Neural cell (in vitro differentiated cells): ENCODE data around the gene ARHGEF2. TPM values are rescaled to one million over a fixed set of nuclear protein-coding genes. Genes with fewer than 3 reads are reported as not detected.

Experiments
- H2AFZ ChIP-seq: fragments of 200-600, 300-800 bp; sonication (generic), shearing (Covaris generic); 2 replicates; pipeline ENCODE4 v1.6.0; 2014; ENCODE audit warnings: low read depth, mild to moderate bottlenecking, antibody characterized with exemption, low read length, moderate library complexity
- H3F3A ChIP-seq: fragments of 200-600 bp; shearing (Covaris generic); 2 replicates; pipeline ENCODE4 v1.6.1; 2016; ENCODE audit warnings: mild to moderate bottlenecking, moderate library complexity, mixed read lengths, antibody characterized with exemption, low read length; ENCODE audit not compliant: insufficient read depth, poor library complexity, severe bottlenecking
- H3K27ac ChIP-seq: fragments of 200-600, 300-800 bp; sonication (generic), shearing (Covaris generic); 2 replicates; pipeline ENCODE4 v1.5.1; 2014; ENCODE audit warnings: mild to moderate bottlenecking, low read length, moderate library complexity
- H3K27me3 ChIP-seq: fragments of 300-800, 200-600 bp; sonication (generic), shearing (Covaris generic); 2 replicates; pipeline ENCODE4 v1.6.0; 2014; ENCODE audit warnings: mild to moderate bottlenecking, low read depth, low read length, moderate library complexity; ENCODE audit not compliant: insufficient read depth
- H3K36me3 ChIP-seq: fragments of 300-800, 200-600 bp; sonication (generic), shearing (Covaris generic); 2 replicates; pipeline ENCODE4 v1.5.1; 2014; ENCODE audit warnings: mild to moderate bottlenecking, antibody characterized with exemption, low read length, moderate library complexity; ENCODE audit not compliant: insufficient read depth
- H3K4me2 ChIP-seq: fragments of 300-800, 200-600 bp; sonication (generic), shearing (Covaris generic); 2 replicates; pipeline ENCODE4 v1.6.0; 2014; ENCODE audit warnings: mild to moderate bottlenecking, low read length
- H3K4me3 ChIP-seq: fragments of 300-800, 200-600 bp; sonication (generic), shearing (Covaris generic); 2 replicates; pipeline ENCODE4 v1.5.1; 2014; ENCODE audit warnings: mild to moderate bottlenecking, low read length, moderate library complexity
- H3K79me2 ChIP-seq: fragments of 200-600 bp; shearing (Covaris generic); replicated peaks from 2 replicates; pipeline ENCODE4 v1.6.0; 2014; ENCODE audit warnings: mild to moderate bottlenecking, low read length, moderate library complexity; ENCODE audit not compliant: insufficient read depth
- H3K9ac ChIP-seq: fragments of 300-800, 200-600 bp; sonication (generic), shearing (Covaris generic); 2 replicates; pipeline ENCODE4 v1.6.1; 2016; ENCODE audit warnings: mild to moderate bottlenecking, low read length, mixed read lengths
- H3K9me2 ChIP-seq: fragments of 200-600 bp; shearing (Covaris generic); 2 replicates; pipeline ENCODE4 v1.6.1; 2016; ENCODE audit warnings: mild to moderate bottlenecking, low read length, mixed read lengths; ENCODE audit not compliant: insufficient read depth
- H3K9me3 ChIP-seq: fragments of 200-600, 300-800 bp; sonication (generic), shearing (Covaris generic); 2 replicates; pipeline ENCODE4 v1.6.1; 2016; ENCODE audit warnings: mild to moderate bottlenecking, mixed run types, low read length, moderate library complexity, mixed read lengths
- H4K20me1 ChIP-seq: fragments of 200-600 bp; shearing (Covaris generic); 2 replicates; pipeline ENCODE4 v1.6.1; 2016; ENCODE audit warnings: mild to moderate bottlenecking, mixed run types; ENCODE audit not compliant: insufficient read depth
- EP300 ChIP-seq: fragments of 450-650 bp; conservative IDR thresholded peaks from 2 replicates; pipeline ENCODE4 v1.6.1; 2014; ENCODE audit warnings: antibody characterized with exemption, mild to moderate bottlenecking, moderate library complexity; ENCODE audit not compliant: poor library complexity, severe bottlenecking
- EZH2 ChIP-seq: fragments of 200-600, 300-800 bp; shearing (Covaris generic), sonication (generic); IDR thresholded peaks from 2 replicates; pipeline ENCODE4 v1.6.1; 2014; ENCODE audit warnings: antibody characterized with exemption, low read length, borderline replicate concordance, mild to moderate bottlenecking; ENCODE audit not compliant: insufficient read depth, poor library complexity, severe bottlenecking
- MXI1 ChIP-seq: fragments of 450-650 bp; conservative IDR thresholded peaks from 2 replicates; pipeline ENCODE4 v1.6.1; 2014; ENCODE audit warnings: antibody characterized with exemption, mild to moderate bottlenecking; ENCODE audit not compliant: poor library complexity, severe bottlenecking
- POLR2AphosphoS5 ChIP-seq: IDR thresholded peaks from 2 replicates; pipeline ENCODE4 v1.6.1; 2012
- RAD21 ChIP-seq: fragments of 450-650 bp; conservative IDR thresholded peaks from 2 replicates; pipeline ENCODE4 v1.6.1; 2014; ENCODE audit warnings: antibody characterized with exemption, mild to moderate bottlenecking, moderate library complexity
- SMC3 ChIP-seq: fragments of 450-650 bp; conservative IDR thresholded peaks from 2 replicates; pipeline ENCODE4 v1.6.1; 2014; ENCODE audit warnings: antibody characterized with exemption, mild to moderate bottlenecking, moderate library complexity; ENCODE audit not compliant: poor library complexity
- TAF1 ChIP-seq: IDR thresholded peaks from 2 replicates; pipeline ENCODE4 v1.6.1; 2012; ENCODE audit warnings: low read depth
- polyA plus RNA-seq: library from polyadenylated mRNA; depleted of rRNA; stranded (reverse); fragments of >200 nt; gene quantifications from 2 replicates; pipeline ENCODE4 v1.2.3, GENCODE V29; 2014
- TF ChIP-seq, protein P1 (sequence below): IDR thresholded peaks from 2 replicates; pipeline ENCODE4 v1.6.1; 2012; ENCODE audit warnings: borderline replicate concordance
- TF ChIP-seq, protein P2 (sequence below): fragments of 450-650 bp; IDR thresholded peaks from 2 replicates; pipeline ENCODE4 v1.5.1; 2014; ENCODE audit warnings: antibody characterized with exemption, mild to moderate bottlenecking, moderate library complexity; ENCODE audit not compliant: poor library complexity, severe bottlenecking

ARHGEF2 gene
- polyA plus RNA-seq, 1 donor from 2014 or later = 45.1 TPM

DNA sequence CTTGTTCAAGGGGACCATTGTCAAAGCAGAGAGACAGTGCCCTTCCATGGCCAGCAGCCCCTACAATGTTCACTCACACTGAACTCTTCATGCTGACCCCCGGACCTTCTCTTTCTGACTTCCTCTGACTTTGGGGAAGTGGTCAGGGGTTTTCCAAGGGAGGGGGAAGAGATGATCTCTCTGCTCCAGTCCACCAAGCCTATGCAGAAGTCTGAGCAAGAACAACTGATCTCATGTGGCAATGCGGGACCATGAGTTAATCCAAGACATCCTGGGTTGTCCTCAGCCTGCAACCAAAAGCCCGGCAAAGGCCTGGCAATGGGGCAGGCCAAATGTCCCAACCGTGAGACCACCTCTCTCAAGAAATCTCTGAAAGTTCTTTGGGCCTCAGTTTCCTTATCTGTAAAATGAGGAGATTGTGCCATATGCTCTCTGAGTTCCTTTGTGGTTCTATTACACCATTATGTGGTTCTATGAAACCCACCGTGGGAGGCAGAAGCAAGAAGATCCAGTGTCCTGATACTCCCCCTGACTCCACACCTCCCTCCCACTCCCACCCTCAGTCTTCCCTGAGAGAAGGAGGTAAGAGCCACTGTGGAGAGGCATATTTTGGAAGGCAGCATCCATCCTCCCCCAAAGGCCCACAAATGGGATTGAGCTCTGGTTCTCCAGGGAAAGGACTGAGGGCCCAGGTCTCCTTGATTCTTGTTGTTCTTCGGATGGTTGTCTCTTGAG is 11.8 kb upstream of the ARHGEF2 start:
- H3K9ac ChIP-seq = no peak overlapping the region
- H3K79me2 ChIP-seq = no peaks in the 10 kb centered on the region
- no peak overlapping the region for H3K4me3 ChIP-seq

DNA sequence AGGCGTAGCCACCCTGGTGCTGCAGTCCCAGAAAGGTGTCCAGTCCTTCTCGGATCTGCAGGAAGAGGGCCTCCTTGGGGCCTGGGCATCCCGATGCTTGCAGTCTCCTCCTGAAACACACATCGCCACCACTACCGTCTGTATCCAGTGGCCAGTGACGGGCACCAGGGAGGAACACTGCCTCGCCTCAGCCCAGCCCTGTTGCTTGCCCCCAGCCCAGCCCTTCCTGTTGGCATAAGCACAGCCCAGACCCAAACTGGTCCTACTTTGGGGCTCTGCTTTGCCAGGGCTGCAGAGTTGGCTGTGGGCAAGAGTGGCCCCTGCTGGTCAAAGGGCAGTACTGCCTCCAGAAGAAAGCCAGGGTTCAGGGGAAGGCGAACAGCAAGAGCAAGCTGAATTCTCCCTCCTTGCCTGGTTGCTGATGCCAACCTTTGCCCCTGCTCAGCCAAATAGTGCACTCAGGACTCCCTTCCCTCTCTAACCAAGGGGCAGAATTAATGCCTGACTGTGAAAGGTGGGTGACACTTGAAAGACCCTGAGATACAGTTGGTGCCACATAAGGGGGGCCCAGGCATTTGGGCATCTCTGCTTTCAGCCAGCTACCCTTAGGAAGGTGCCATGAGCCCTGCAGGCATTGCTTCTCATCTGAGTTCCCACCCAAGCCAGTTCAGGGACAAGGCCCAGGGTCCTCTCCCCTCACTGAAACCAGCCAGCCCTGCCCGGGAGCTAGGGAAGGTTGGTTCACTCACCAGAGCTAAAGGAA is 11.1 kb upstream of the ARHGEF2 start:
- H3K79me2 ChIP-seq = no peaks in the 10 kb centered on the region
- no peak overlapping the region for H3K9ac ChIP-seq
- no peak overlapping the region for H3K4me3 ChIP-seq
- no peaks in the 10 kb centered on the region for H3K36me3 ChIP-seq
- H2AFZ ChIP-seq = no peak overlapping the region
- no peaks in the 10 kb centered on the region for H3K9me2 ChIP-seq
- no peaks in the 10 kb centered on the region for H3F3A ChIP-seq
- H3K27ac ChIP-seq = no peak overlapping the region
- H3K4me2 ChIP-seq = no peak overlapping the region
- TF ChIP-seq SMC3 (peak; percentile 90), TAF1 (no peak), RAD21 (peak; percentile 95)
- TF ChIP-seq, protein P1, sequence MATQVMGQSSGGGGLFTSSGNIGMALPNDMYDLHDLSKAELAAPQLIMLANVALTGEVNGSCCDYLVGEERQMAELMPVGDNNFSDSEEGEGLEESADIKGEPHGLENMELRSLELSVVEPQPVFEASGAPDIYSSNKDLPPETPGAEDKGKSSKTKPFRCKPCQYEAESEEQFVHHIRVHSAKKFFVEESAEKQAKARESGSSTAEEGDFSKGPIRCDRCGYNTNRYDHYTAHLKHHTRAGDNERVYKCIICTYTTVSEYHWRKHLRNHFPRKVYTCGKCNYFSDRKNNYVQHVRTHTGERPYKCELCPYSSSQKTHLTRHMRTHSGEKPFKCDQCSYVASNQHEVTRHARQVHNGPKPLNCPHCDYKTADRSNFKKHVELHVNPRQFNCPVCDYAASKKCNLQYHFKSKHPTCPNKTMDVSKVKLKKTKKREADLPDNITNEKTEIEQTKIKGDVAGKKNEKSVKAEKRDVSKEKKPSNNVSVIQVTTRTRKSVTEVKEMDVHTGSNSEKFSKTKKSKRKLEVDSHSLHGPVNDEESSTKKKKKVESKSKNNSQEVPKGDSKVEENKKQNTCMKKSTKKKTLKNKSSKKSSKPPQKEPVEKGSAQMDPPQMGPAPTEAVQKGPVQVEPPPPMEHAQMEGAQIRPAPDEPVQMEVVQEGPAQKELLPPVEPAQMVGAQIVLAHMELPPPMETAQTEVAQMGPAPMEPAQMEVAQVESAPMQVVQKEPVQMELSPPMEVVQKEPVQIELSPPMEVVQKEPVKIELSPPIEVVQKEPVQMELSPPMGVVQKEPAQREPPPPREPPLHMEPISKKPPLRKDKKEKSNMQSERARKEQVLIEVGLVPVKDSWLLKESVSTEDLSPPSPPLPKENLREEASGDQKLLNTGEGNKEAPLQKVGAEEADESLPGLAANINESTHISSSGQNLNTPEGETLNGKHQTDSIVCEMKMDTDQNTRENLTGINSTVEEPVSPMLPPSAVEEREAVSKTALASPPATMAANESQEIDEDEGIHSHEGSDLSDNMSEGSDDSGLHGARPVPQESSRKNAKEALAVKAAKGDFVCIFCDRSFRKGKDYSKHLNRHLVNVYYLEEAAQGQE = no peak
- TF ChIP-seq, protein P2, sequence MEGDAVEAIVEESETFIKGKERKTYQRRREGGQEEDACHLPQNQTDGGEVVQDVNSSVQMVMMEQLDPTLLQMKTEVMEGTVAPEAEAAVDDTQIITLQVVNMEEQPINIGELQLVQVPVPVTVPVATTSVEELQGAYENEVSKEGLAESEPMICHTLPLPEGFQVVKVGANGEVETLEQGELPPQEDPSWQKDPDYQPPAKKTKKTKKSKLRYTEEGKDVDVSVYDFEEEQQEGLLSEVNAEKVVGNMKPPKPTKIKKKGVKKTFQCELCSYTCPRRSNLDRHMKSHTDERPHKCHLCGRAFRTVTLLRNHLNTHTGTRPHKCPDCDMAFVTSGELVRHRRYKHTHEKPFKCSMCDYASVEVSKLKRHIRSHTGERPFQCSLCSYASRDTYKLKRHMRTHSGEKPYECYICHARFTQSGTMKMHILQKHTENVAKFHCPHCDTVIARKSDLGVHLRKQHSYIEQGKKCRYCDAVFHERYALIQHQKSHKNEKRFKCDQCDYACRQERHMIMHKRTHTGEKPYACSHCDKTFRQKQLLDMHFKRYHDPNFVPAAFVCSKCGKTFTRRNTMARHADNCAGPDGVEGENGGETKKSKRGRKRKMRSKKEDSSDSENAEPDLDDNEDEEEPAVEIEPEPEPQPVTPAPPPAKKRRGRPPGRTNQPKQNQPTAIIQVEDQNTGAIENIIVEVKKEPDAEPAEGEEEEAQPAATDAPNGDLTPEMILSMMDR = peak; percentile 97
- H3K27me3 ChIP-seq = no peaks in the 10 kb centered on the region
- no peaks in the 10 kb centered on the region for H4K20me1 ChIP-seq
- H3K9me3 ChIP-seq = no peaks in the 10 kb centered on the region

More for the DNA sequence above, 11.8 kb upstream of the ARHGEF2 start:
- Histone ChIP-seq H4K20me1 (no peaks in the 10 kb centered on the region), H2AFZ (no peak overlapping the region), H3K27me3 (no peaks in the 10 kb centered on the region), H3F3A (no peaks in the 10 kb centered on the region), H3K4me2 (no peak overlapping the region), H3K9me3 (no peaks in the 10 kb centered on the region), H3K27ac (no peak overlapping the region), H3K36me3 (no peaks in the 10 kb centered on the region), H3K9me2 (no peaks in the 10 kb centered on the region)
- TF ChIP-seq, protein P1 = no peak
- TF ChIP-seq RAD21 (no peak), EZH2 (no peak), EP300 (no peak), TAF1 (no peak), POLR2AphosphoS5 (no peak), MXI1 (no peak), SMC3 (no peak)
- TF ChIP-seq, protein P2 = no peak
